ENCODE measurements around the gene AMBP.

The AMBP gene

GRCh38 chr9:114091711-114092110, 13.6 kb upstream of the AMBP start:
- no peak for DNase-seq (ENCODE audit: low read depth)
- H3K4me3 ChIP-seq (ENCODE audit: low read depth, low read length) = no peak overlapping the region
- no peak for TF ChIP-seq CTCF (conservative IDR thresholded peaks at IDR 0.05; ENCODE audit: low read depth, low read length)

- no peak overlapping the region for H3K4me3 ChIP-seq (ENCODE audit: low read depth, low read length)
- TF ChIP-seq CTCF (conservative IDR thresholded peaks at IDR 0.05; ENCODE audit: low read depth, low read length) = no peak
- DNase-seq (ENCODE audit: low read depth) = no peak
Observed at GRCh38 chr9:114090798-114091197, 12.7 kb upstream of the AMBP start.

GRCh38 chr9:114089206-114089840, 11.2 kb upstream of the AMBP start:
- DNase-seq (ENCODE audit: low read depth) = no peak
- TF ChIP-seq CTCF (conservative IDR thresholded peaks at IDR 0.05; ENCODE audit: low read depth, low read length) = no peak
- H3K4me3 ChIP-seq (ENCODE audit: low read depth, low read length) = no peak overlapping the region

DNA sequence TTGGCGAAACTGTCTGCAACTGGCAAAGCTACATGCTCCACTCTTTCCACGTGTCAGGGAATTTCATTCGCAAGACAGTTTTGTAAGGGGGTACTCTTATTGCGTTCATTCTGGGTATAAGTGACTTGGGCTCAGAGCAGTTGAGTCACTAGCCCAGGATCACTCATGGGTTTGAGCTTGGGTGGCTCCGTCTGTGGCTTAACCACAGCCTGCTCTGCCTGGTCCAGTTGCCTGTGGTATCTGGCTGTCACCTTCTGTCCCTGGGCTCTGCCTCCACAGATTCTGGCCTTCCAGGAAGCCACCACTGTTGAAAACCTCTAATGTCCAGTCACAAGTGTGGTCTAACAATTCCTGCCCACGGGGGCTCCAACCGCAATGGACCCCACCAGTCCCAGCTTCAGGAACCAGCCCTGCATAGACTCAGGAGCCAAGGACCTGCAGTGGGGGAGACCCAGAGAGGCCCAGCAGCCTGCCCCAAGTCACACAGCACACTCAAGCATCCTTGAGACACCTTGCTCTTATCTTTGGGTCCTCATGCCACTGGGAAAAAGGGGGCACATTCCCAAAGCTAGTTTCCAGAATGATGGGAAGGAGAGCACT, 10.6 kb upstream of the AMBP start:
- no peak overlapping the region for H3K4me3 ChIP-seq (ENCODE audit: low read depth, low read length)
- no peak for DNase-seq (ENCODE audit: low read depth)
- TF ChIP-seq CTCF (conservative IDR thresholded peaks at IDR 0.05; ENCODE audit: low read depth, low read length) = no peak

GRCh38 chr9:114087721-114088120, 9.6 kb upstream of the AMBP start:
- H3K4me3 ChIP-seq (ENCODE audit: low read depth, low read length) = no peak overlapping the region
- DNase-seq (ENCODE audit: low read depth) = no peak
- TF ChIP-seq CTCF (conservative IDR thresholded peaks at IDR 0.05; ENCODE audit: low read depth, low read length) = no peak

- no peak for DNase-seq (ENCODE audit: low read depth)
- TF ChIP-seq CTCF (conservative IDR thresholded peaks at IDR 0.05; ENCODE audit: low read depth, low read length) = no peak
- no peak overlapping the region for H3K4me3 ChIP-seq (ENCODE audit: low read depth, low read length)
Observed at GRCh38 chr9:114086607-114087006, 8.5 kb upstream of the AMBP start.

DNA sequence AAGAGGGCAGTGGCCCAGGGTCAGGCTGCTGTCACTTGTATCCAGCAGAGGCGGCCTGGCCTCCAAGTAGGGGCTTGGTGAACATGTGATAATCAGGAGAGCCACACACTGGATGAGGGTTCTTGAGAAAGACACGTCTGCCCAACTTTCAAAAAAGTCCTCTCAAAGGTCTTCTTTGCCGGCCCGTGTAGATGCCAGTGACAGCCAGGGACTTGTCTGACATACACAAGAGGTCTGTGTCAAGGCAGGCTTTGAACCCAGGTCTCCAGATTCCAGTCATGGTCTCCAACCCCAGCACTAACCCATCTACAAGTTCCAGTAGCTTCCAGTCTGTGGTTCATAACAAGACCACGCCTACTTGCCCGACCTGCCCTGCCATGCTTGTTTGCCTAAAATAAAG, 7.9 kb upstream of the AMBP start:
- DNase-seq (ENCODE audit: low read depth) = no peak
- no peak overlapping the region for H3K4me3 ChIP-seq (ENCODE audit: low read depth, low read length)
- no peak for TF ChIP-seq CTCF (conservative IDR thresholded peaks at IDR 0.05; ENCODE audit: low read depth, low read length)
